GM23338 (cell line): ENCODE measurements around the gene DCLRE1C. TPM values are rescaled to one million over a fixed set of nuclear protein-coding genes. Genes with fewer than 3 reads are reported as not detected.
"Not testable (repeated sequence)": the region's sequence is repeated elsewhere in the genome, so short reads cannot be mapped to it uniquely, and the experiment has no call there.

Source experiments
- ATAC-seq: fragments of 200-7000 bp; cut with Tn5 transposase; 3 replicates; pipeline ENCODE4 v1.9.1; 2020
- DNase-seq: peaks from one replicate; pipeline ENCODE4 v3.0.0-alpha.2; 2015; ENCODE audit warnings: low spot score
- H2AFZ ChIP-seq: fragments of 200-600 bp; sonication (generic); 2 replicates; pipeline ENCODE4 v1.8.0; 2016; ENCODE audit warnings: antibody characterized with exemption, mild to moderate bottlenecking, moderate library complexity
- H3F3A ChIP-seq: fragments of 200-600 bp; sonication (generic); replicated peaks from 2 replicates; pipeline ENCODE4 v1.8.0; 2017; ENCODE audit warnings: antibody characterized with exemption, mixed run types, low read depth
- H3K27ac ChIP-seq: fragments of 200-600 bp; sonication (generic); 2 replicates; pipeline ENCODE4 v1.6.1; 2016; ENCODE audit warnings: low read depth
- H3K27me3 ChIP-seq: fragments of 200-600 bp; sonication (generic); 2 replicates; pipeline ENCODE4 v1.8.0; 2016; ENCODE audit warnings: mild to moderate bottlenecking, mixed run types, moderate library complexity; ENCODE audit not compliant: insufficient read depth
- H3K36me3 ChIP-seq: fragments of 200-600 bp; sonication (generic); 2 replicates; pipeline ENCODE4 v1.8.0; 2016; ENCODE audit warnings: mild to moderate bottlenecking; ENCODE audit not compliant: insufficient read depth
- H3K4me1 ChIP-seq: fragments of 200-600 bp; sonication (generic); 2 replicates; pipeline ENCODE4 v1.8.0; 2016; ENCODE audit warnings: mild to moderate bottlenecking, moderate library complexity; ENCODE audit not compliant: insufficient read depth
- H3K4me2 ChIP-seq: fragments of 200-600 bp; sonication (generic); 2 replicates; pipeline ENCODE4 v1.7.1; 2017; ENCODE audit warnings: mixed run types
- H3K4me3 ChIP-seq: fragments of 200-600 bp; sonication (generic); 2 replicates; pipeline ENCODE4 v1.6.1; 2016; ENCODE audit warnings: mixed run types
- H3K79me2 ChIP-seq: fragments of 200-600 bp; sonication (generic); replicated peaks from 2 replicates; pipeline ENCODE4 v1.8.0; 2017; ENCODE audit warnings: mild to moderate bottlenecking; ENCODE audit not compliant: insufficient read depth
- H3K9me2 ChIP-seq: fragments of 200-600 bp; sonication (generic); 2 replicates; pipeline ENCODE4 v1.8.0; 2017; ENCODE audit not compliant: insufficient read depth
- H4K20me1 ChIP-seq: fragments of 200-600 bp; sonication (generic); replicated peaks from 2 replicates; pipeline ENCODE4 v1.8.0; 2017; ENCODE audit warnings: mild to moderate bottlenecking; ENCODE audit not compliant: insufficient read depth
- H3K27ac Mint-ChIP-seq: 2 replicates; pipeline ENCODE4 v1.8.0; 2020; ENCODE audit warnings: inconsistent platforms, mild to moderate bottlenecking, moderate library complexity, mixed read lengths
- H3K27me3 Mint-ChIP-seq: 3 replicates; pipeline ENCODE4 v1.8.0; 2022; ENCODE audit warnings: low read depth, mild to moderate bottlenecking, moderate library complexity, mixed read lengths, inconsistent platforms; ENCODE audit not compliant: insufficient read depth, poor library complexity
- H3K36me3 Mint-ChIP-seq: 3 replicates; pipeline ENCODE4 v1.8.0; 2021; ENCODE audit warnings: low read depth, mild to moderate bottlenecking, inconsistent platforms, moderate library complexity, mixed read lengths
- H3K4me1 Mint-ChIP-seq: 3 replicates; pipeline ENCODE4 v1.8.0; 2020; ENCODE audit warnings: mild to moderate bottlenecking, inconsistent platforms, mixed read lengths
- H3K4me3 Mint-ChIP-seq: 3 replicates; pipeline ENCODE4 v1.8.0; 2021; ENCODE audit warnings: moderate library complexity, mild to moderate bottlenecking, inconsistent platforms, mixed read lengths
- H3K9me3 Mint-ChIP-seq: 3 replicates; pipeline ENCODE4 v1.8.0; 2020; ENCODE audit warnings: moderate library complexity, mild to moderate bottlenecking, inconsistent platforms, mixed read lengths
- NANOG ChIP-seq: IDR thresholded peaks from 2 replicates; pipeline ENCODE4 v1.6.1; 2016; ENCODE audit warnings: antibody characterized with exemption, borderline replicate concordance
- polyA plus RNA-seq: library from polyadenylated mRNA; unstranded; fragments of >200 nt; fragmentation: Nextera tagmentation; extraction: Ambion mirVana; gene quantifications from 2 replicates; pipeline ENCODE4 v1.2.1, GENCODE V29; 2016
- total RNA-seq: library from RNA; depleted of rRNA; stranded (reverse); fragments of >200 nt; shearing (Covaris generic); gene quantifications from 2 replicates; pipeline ENCODE4 v1.2.3, GENCODE V29; 2014
- TF ChIP-seq, protein P1 (sequence below), 2 experiments: fragments of 200-600 bp in 1 of 2; sonication (generic) in 1 of 2; conservative IDR thresholded peaks; 2 replicates each; pipeline versions ENCODE4 v1.5.1 to v1.6.1; 2016 to 2017; ENCODE audit warnings: antibody characterized with exemption in 2 of 2, low read depth in 2 of 2, mild to moderate bottlenecking in 2 of 2, moderate library complexity in 1 of 2
- TF ChIP-seq, protein P2 (sequence below): IDR thresholded peaks from 2 replicates; pipeline ENCODE4 v1.6.1; 2016; ENCODE audit warnings: antibody characterized with exemption

The DCLRE1C gene
- total and polyA plus RNA-seq, 2 experiments from 2014 or later: 3.9 to 30.2 TPM

DNA sequence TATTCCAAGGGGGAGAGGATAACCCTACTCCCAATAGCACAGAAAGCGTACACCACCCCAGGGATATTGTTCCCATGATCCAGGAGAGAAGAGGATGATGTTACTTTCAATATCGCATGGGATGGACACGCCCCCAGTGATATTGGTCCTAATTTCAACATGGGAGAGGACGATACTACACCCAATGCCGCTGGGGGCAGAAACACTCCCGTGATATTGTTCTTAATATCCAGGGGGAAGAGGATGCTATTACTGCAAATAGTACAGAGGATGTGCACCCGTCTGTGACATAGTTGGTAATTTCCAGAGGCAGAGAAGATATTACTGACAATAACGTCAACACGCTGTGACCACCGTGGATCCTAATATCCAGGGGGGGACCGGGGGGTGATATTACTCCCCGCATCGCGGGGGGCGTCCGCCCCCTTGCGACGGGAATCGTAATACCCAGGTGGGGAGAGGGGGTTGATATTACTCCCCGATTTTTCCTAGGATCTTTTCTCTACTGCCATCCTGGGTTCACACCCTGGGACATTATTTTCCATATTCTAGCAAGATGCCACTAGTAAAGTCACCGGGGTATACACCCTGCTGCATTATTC lies 21.9 kb upstream of the DCLRE1C start:
- no peak overlapping the region for H3K4me3 Mint-ChIP-seq
- ATAC-seq (no peak), DNase-seq (peak; percentile 11)
- Histone ChIP-seq H3K4me1 (no peaks in the 10 kb centered on the region), H3K4me3 (no peak overlapping the region), H2AFZ (no peak overlapping the region), H3K27me3 (no peaks in the 10 kb centered on the region), H3K27ac (no peak overlapping the region), H3K9me2 (no peaks in the 10 kb centered on the region), H3K79me2 (no peaks in the 10 kb centered on the region), H3K4me2 (no peak overlapping the region), H4K20me1 (no peaks in the 10 kb centered on the region), H3F3A (no peaks in the 10 kb centered on the region), H3K36me3 (no peaks in the 10 kb centered on the region)
- H3K36me3 Mint-ChIP-seq: no peaks in the 10 kb centered on the region
- TF ChIP-seq NANOG: no peak
- TF ChIP-seq, protein P1, sequence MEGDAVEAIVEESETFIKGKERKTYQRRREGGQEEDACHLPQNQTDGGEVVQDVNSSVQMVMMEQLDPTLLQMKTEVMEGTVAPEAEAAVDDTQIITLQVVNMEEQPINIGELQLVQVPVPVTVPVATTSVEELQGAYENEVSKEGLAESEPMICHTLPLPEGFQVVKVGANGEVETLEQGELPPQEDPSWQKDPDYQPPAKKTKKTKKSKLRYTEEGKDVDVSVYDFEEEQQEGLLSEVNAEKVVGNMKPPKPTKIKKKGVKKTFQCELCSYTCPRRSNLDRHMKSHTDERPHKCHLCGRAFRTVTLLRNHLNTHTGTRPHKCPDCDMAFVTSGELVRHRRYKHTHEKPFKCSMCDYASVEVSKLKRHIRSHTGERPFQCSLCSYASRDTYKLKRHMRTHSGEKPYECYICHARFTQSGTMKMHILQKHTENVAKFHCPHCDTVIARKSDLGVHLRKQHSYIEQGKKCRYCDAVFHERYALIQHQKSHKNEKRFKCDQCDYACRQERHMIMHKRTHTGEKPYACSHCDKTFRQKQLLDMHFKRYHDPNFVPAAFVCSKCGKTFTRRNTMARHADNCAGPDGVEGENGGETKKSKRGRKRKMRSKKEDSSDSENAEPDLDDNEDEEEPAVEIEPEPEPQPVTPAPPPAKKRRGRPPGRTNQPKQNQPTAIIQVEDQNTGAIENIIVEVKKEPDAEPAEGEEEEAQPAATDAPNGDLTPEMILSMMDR (conservative IDR thresholded peaks at IDR 0.05; ENCODE audit: low read depth in 2 of 2): peak; percentile 46 to 50
- TF ChIP-seq, protein P2, sequence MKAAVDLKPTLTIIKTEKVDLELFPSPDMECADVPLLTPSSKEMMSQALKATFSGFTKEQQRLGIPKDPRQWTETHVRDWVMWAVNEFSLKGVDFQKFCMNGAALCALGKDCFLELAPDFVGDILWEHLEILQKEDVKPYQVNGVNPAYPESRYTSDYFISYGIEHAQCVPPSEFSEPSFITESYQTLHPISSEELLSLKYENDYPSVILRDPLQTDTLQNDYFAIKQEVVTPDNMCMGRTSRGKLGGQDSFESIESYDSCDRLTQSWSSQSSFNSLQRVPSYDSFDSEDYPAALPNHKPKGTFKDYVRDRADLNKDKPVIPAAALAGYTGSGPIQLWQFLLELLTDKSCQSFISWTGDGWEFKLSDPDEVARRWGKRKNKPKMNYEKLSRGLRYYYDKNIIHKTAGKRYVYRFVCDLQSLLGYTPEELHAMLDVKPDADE: no peak
- H3K4me1 Mint-ChIP-seq: peaks cover 2% of the 10 kb centered on the region; the same call in 2 of the 3 replicates
- H3K27ac Mint-ChIP-seq: no peak overlapping the region
- H3K27me3 Mint-ChIP-seq: peaks cover 6% of the 10 kb centered on the region
- no peaks in the 10 kb centered on the region for H3K9me3 Mint-ChIP-seq

DNA sequence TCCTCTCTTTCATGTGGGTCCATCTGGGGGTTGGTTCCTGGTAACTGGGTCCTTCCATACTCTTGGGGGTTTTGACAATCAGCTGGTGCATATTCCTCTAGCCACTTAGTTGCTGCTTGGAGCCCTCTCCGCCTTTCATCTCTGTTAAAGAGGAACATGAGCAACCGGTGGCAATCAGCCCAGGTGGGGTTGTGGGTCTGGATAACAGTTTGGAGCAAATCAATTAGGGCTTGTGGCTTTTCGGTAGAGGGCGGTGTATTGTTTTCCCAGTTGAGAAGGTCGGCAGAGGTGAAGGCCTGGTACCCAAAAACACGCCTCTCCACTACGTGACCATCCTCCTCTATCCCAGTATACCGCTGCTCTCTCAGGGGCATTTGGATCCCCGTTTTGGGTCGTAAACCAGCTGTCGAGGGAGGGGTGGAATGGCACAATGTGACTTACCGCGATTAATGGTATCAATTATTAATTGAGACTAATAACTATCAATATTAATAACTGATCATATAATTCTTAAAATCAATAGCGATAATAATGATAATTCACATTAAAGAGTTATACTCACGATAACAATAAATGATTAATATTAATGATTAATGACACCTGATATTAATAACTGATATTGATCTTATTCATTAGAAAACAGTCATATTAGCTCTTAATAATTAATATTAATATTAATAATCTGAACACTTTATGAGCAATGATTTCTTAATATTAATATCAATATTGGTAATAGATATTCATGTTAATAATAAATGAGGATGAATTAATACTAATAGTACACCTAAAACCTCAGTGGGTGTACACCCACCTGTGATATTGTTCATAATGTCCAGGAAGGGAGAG lies 20.5 kb upstream of the DCLRE1C start:
- DNase-seq: peak; percentile 32
- not testable (repeated sequence) for H3K4me1 Mint-ChIP-seq, H3K36me3 ChIP-seq, H3K4me1 ChIP-seq, ATAC-seq, H3K27ac Mint-ChIP-seq, H3K4me3 Mint-ChIP-seq, H3K4me2 ChIP-seq, H3K9me3 Mint-ChIP-seq, H2AFZ ChIP-seq, H3K4me3 ChIP-seq, H4K20me1 ChIP-seq, H3K36me3 Mint-ChIP-seq, H3K27me3 Mint-ChIP-seq, H3K79me2 ChIP-seq, H3F3A ChIP-seq, H3K9me2 ChIP-seq, H3K27ac ChIP-seq, H3K27me3 ChIP-seq
- TF ChIP-seq, protein P1 (conservative IDR thresholded peaks at IDR 0.05; ENCODE audit: low read depth in 2 of 2): peak; percentile 18 to 27; a peak in 2 of 4 replicates
